Frontal cortex (tissue), 4 donors: ENCODE measurements around the gene HPCAL4. TPM values are rescaled to one million over a fixed set of nuclear protein-coding genes. Genes with fewer than 3 reads are reported as not detected.

ENCODE experiments used
- DNase-seq, 2 donors: peaks; one replicate each; pipeline ENCODE4 v3.0.0; 2012; ENCODE audit warnings: low spot score in 2 of 2
- FAIRE-seq: peaks from 2 replicates; lab custom pipeline; 2012; peaks lifted over from hg19 to GRCh38; lab: Jason Lieb, UNC
- total RNA-seq: library from RNA; depleted of rRNA; stranded (reverse); fragments of >200 nt; gene quantifications from one replicate; pipeline ENCODE4 v1.2.3, GENCODE V29; 2014
- donor health status: control.
- donor health status: control.
- donor health status: control.

Gene HPCAL4
- 75.4 TPM for total RNA-seq

DNA sequence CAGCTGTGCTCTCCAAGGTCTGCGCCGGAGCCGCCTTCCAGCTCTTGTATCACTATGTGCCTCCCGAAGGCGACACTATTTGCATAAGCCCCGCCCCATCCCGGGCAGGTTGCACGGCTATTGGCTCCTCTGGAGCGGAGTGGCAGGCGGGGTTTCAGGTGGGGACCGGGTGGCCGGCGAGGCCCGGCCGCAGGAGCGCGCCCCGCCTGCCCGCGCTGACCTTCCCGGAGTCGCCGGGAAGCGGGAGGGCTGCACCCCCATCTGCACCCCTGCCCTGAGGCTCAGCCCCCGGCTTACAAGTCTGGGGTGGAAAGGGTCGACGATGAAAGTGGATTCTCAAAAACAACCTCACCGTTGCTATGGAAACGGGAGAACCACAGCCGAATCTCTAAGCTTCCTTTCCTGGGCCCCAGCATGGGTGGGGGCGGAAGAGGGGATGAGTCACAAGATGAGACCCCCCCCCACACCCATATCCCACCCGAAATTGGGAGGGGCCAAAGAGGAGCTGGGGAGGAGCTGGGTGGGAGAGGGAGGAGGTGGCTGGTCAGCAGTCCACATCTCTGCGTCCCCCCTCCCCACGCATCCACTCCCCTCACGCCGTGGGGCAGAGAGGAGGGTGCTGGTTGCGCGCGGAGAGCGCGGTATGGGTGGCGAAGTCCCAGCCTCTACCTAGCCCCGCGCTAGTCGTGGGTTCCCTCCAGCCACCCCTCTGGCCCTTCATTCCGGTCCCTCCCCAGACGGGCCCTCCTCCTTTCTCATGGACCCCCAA lies at the start of gene HPCAL4:
Gene HPCAL4, minus strand, starts transcription at position 51 of the 769 bp plus-strand sequence. CDS start 6,830 bp downstream, outside the sequence.
- peak; percentile 72 to 80 for DNase-seq
- no peak for FAIRE-seq

- DNase-seq (peak; percentile 59 to 85), FAIRE-seq (no peak)
Observed at GRCh38 chr1:39738622-39739366, 47.6 kb upstream of the HPCAL4 start, which contains the start of gene PPIE. Gene PPIE (plus strand): TSS chr1:39738882. CDS start chr1:39738901, 19 bp downstream.

DNA sequence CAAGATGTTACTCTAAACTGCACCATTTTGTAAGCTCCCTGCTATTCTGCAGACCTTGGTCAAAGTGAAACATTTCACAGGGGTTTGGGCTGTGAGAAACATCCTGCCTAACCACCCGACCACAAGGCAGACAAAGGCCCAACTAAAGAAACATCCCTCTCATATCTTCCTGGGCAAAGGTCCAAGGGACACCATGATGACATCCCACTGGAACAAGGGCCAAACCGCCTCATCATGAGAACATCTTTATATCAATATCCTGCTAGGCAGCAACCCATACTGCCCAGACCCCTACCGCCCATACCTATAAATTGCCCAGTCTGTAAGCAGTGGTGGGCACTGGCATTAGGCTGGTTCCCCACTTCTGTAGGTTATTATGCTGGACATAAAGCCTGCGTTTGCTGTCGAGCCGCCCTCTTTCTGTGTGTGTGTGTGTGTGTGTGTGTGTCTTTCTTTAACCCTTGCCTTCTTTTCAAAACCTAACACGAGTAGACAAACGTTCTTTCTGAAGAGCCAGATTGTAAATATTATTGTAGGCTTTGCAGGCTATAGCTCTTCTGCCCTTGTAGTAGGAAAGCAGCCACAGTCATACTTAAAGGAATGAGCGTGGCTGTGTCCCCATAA lies 46.4 kb upstream of the HPCAL4 start:
- DNase-seq (no peak), FAIRE-seq (no peak)

DNA sequence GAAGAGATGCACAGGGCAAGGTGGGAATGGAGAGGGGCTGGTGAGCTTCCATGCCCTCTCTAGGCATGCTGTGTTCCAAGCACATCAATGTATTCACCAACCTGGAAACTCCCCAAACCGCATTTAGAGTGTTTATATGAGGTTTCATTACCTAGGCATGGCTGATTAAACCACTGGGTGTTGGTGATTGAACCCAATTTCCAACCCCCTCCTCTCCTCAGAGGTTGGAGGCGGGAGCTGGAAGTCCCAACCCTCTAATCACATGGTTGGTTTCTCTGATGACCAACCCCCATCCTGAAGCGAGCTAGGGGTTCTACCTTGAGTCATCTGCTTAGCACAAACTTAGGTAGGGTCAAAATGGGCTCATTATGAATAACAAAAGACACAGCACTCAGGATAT lies 44.5 kb upstream of the HPCAL4 start:
- DNase-seq (no peak), FAIRE-seq (no peak)

DNA sequence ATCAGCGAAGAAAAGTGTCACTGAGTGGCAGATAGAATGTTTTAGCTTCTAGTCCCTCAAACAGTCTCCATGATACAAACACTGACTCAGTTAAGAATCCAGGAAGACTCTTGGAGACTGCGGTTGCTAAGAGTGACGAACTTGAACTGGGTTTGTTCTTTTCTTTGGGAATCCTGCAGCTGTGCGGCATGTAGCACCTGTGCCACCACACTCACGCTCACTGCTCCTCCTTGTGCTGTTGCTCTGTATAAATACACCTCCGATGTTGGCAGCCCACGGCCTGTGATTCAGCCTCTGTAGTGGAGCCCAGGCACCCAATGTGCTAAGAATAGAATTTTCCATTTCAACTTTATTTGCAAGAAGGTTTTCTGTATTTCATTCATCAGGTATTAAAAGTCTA lies 41.9 kb upstream of the HPCAL4 start:
- no peak for FAIRE-seq
- DNase-seq, result no peak

- FAIRE-seq (no peak), DNase-seq (no peak)
Observed at GRCh38 chr1:39732730-39733129, 41.5 kb upstream of the HPCAL4 start.

- no peak for FAIRE-seq
- no peak for DNase-seq
Observed at GRCh38 chr1:39729842-39730241, 38.6 kb upstream of the HPCAL4 start.

GRCh38 chr1:39729030-39729429 lies 37.8 kb upstream of the HPCAL4 start:
- no peak for FAIRE-seq
- no peak for DNase-seq

GRCh38 chr1:39727932-39728317 lies 36.7 kb upstream of the HPCAL4 start:
- FAIRE-seq (no peak), DNase-seq (no peak)

DNA sequence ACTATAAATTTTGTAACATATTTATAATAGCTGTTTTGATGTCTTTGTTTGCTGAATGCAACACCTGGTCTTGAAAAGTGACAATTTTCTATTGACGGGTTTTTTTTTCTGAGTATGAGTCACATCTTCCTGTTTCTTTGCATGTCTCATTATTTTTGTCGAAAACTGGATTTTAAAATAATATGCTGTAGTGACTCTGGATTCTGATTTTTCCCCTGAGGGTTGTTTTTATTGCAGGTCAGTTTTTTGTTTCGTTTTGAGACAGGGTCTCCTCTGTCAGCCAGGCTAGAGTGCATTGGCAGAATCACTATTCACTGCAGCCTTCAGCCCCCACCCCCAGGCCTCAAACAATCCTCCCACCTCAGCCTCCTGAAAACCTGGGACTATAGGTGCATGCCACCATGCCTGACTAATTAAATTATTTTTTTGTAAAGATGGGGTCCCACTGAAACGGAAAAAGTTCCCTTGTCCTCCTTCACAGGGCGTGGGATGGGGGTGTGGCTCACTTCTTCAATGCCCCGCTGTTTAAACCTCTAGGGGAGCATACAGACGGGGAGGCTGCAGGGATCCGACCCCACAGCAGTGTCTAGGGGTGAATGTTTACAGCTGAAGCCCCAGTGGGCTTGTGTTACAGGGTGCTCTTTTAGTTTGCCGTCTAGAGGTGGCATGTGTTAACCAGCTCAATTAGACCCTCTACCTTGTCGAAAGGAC lies 36.1 kb upstream of the HPCAL4 start:
- FAIRE-seq, result no peak
- DNase-seq, result no peak

DNA sequence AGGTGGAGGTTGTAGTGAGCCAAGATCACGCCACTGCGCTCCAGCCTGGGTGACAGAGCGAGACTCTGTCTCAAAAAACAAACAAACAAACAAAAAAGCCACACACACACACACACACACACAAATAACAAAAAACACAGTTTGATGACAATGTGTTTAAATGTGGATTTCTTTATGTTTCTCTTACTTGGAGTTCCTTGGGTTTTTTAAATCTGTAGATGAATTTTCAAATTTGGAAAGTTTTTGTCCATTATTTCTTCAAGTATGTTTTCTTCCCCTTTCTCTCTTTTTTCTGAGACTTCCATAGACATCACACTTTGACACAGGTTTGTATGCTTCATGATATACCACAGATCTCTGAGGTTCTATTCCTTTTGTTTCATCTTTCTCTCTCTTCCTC lies 35.4 kb upstream of the HPCAL4 start:
- FAIRE-seq (no peak), DNase-seq (no peak)

GRCh38 chr1:39722495-39722894 lies 31.3 kb upstream of the HPCAL4 start:
- no peak for FAIRE-seq
- no peak for DNase-seq

GRCh38 chr1:39721664-39722063 lies 30.4 kb upstream of the HPCAL4 start:
- no peak for DNase-seq
- no peak for FAIRE-seq

DNA sequence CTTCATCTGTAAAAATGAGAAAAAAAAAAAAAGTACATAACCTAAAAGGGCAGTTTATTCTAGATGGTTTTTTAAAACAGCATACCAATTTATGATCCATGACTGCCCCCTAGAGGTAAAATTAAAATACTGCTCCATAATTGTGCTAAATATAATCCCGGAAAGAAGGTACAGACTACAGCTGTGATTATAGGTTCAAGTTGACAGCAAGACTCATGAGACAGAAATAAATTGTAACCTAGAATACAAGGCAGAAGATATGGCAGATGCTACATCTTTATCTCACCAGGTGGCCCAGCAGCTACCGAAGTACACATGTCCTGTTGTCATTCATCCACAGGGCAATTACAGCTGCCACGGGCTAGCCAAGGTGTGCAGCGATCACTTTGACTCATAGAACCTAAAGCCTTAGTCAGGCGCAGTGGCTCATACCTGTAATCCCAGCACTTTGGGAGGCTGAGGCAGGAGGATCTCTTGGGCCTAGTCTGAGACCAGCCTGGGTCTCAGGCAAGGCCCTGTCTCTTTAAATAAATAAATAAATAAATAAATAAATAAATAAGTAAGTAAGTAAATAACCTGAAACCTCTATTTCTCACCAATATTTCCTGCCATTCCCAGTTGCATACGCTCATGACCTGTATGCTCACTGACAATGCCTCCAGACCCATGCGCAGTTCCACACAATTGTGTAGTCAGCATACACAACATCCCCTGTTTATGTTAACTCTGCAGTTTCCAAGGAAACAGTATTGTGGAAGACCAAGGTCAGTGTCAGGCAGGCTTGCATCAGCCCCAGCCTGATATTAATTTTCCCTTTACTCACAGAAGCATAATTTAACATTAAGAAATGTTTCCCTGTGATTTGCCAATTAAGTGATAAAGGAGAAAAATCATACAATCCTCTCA lies 29.1 kb upstream of the HPCAL4 start:
- FAIRE-seq (peak; percentile 98), DNase-seq (peak in 1 of 2 donors; percentile 32)

- DNase-seq (no peak), FAIRE-seq (no peak)
Observed at GRCh38 chr1:39717809-39718208, 26.6 kb upstream of the HPCAL4 start.

GRCh38 chr1:39713557-39713956 lies 22.3 kb upstream of the HPCAL4 start:
- DNase-seq, result no peak
- no peak for FAIRE-seq

GRCh38 chr1:39711966-39712340 lies 20.7 kb upstream of the HPCAL4 start:
- no peak for DNase-seq
- FAIRE-seq, result no peak

DNA sequence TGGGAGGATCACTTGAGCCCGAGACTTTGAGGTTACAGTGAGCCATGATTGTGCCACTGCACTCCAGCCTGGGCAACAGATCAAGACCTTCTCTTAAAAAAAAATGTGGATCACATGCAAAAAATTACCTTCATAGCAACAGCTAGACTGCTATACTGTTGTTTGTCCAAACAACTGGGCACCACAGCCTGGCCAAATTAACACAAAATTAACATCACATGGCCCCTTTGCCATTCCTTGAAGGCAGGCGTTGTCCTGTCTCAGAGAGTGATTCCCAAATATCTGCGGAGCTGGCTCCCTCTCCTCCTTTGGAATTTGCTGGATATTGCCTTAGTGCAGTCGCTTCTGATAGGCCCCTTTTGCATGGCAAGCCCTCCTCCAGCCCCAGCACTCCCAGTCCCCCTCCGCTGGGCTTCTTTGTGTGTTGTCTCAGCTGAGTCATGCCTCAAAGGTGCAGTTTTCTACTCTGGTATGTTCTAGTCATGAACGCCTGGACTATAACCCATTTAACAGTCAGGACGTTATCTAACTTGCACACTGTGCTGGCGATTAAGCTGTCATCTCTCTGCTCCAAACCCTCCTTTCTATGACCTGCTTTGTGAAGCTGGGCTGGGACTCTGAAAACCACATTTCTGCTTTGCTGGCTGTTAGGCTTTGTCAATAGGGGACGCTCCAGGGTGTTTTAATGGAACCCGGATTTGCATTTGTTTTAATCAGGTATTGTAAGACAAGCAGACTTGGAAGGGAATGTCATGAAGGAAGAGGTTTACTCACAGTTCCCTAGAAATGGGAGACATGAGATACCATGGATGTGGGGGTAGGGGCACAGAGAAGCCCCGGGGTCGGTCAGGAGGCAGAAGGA lies 20.1 kb upstream of the HPCAL4 start:
- no peak for DNase-seq
- no peak for FAIRE-seq
